ENCODE data around the gene UHRF1. TPM values are rescaled to one million over a fixed set of nuclear protein-coding genes. Genes with fewer than 3 reads are reported as not detected.

UHRF1 gene
- total RNA-seq, 2 donors from 2014 or later: 3.8 to 5.3 TPM

- H3K36me3 ChIP-seq: no peaks in the 10 kb centered on the region
- no peaks in the 10 kb centered on the region for H3K27me3 ChIP-seq (replicated peaks; ENCODE audit: insufficient read depth)
- TF ChIP-seq POLR2AphosphoS5 (IDR thresholded peaks at IDR 0.05): peak; percentile 97
- TF ChIP-seq CTCF (IDR thresholded peaks at IDR 0.05): peak in 1 of 4 experiments; percentile 10
- peak; percentile 95 for TF ChIP-seq POLR2A (IDR thresholded peaks at IDR 0.05)
- WGBS: under 1% methylated on average over 41 of the region's 96 CpGs
- peak within 1 kb of the TSS; percentile 67 to 76 for H3K4me3 ChIP-seq
- H3K9me3 ChIP-seq: no peaks in the 10 kb centered on the region
- peak within 1 kb of the TSS; percentile 90 to 92 for H3K27ac ChIP-seq
- peak; percentile 99 for DNase-seq (ENCODE audit: low spot score)
- intact Hi-C loops (cut with DNase I): loop anchor here (5.0 kb wide), 1 partner anchor 96 kb away; no protein-coding TSS in a partner anchor
- H3K4me1 ChIP-seq (replicated peaks): peaks cover 19% of the 10 kb centered on the region
These were observed 59.4 kb downstream of the UHRF1 start, which contains the start of gene KDM4B for GRCh38 chr19:4968462-4969291. KDM4B (plus strand) TSS chr19:4969113; CDS start chr19:5032891, 63,778 bp downstream.

- TF ChIP-seq POLR2AphosphoS5 (IDR thresholded peaks at IDR 0.05) (no peak), POLR2A (IDR thresholded peaks at IDR 0.05) (no peak), CTCF (IDR thresholded peaks at IDR 0.05) (no peak)
- intact Hi-C loops (cut with DNase I): loop anchor here (5.0 kb wide), 1 partner anchor 97 kb away; no protein-coding TSS in a partner anchor
- H3K36me3 ChIP-seq: no peaks in the 10 kb centered on the region
- peaks cover 19% of the 10 kb centered on the region for H3K4me1 ChIP-seq (replicated peaks)
- H3K4me3 ChIP-seq: peak overlapping the region; percentile 67 to 76
- H3K27me3 ChIP-seq (replicated peaks; ENCODE audit: insufficient read depth): no peaks in the 10 kb centered on the region
- under 1% methylated on average over 35 of the region's 54 CpGs for WGBS
- DNase-seq (ENCODE audit: low spot score): no peak
- peak overlapping the region; percentile 90 to 92 for H3K27ac ChIP-seq
- H3K9me3 ChIP-seq: no peaks in the 10 kb centered on the region
These were observed 60.0 kb downstream of the UHRF1 start for GRCh38 chr19:4969292-4969771.

- Histone ChIP-seq H3K4me3 (peak overlapping the region; percentile 67 to 76), H3K27ac (peak overlapping the region; percentile 90 to 92), H3K9me3 (no peaks in the 10 kb centered on the region), H3K4me1 (replicated peaks) (peaks cover 19% of the 10 kb centered on the region), H3K27me3 (replicated peaks; ENCODE audit: insufficient read depth) (no peaks in the 10 kb centered on the region), H3K36me3 (no peaks in the 10 kb centered on the region)
- intact Hi-C loops (cut with DNase I): loop anchor here (5.0 kb wide), 2 partner anchors 57 to 98 kb away; no protein-coding TSS in a partner anchor
- 6% methylated on average over 23 of the region's 25 CpGs for whole genome bisulfite sequencing
- TF ChIP-seq POLR2AphosphoS5 (IDR thresholded peaks at IDR 0.05): no peak
- TF ChIP-seq POLR2A (IDR thresholded peaks at IDR 0.05): no peak
- no peak for TF ChIP-seq CTCF (IDR thresholded peaks at IDR 0.05)
- DNase-seq (ENCODE audit: low spot score): no peak
These were observed 60.7 kb downstream of the UHRF1 start for GRCh38 chr19:4969772-4970531.

- TF ChIP-seq POLR2AphosphoS5 (IDR thresholded peaks at IDR 0.05) (peak; percentile 30), POLR2A (IDR thresholded peaks at IDR 0.05) (no peak)
- Histone ChIP-seq H3K4me1 (replicated peaks) (peaks cover 21% of the 10 kb centered on the region), H3K27me3 (replicated peaks; ENCODE audit: insufficient read depth) (no peaks in the 10 kb centered on the region), H3K4me3 (peak overlapping the region; percentile 67 to 76), H3K9me3 (no peaks in the 10 kb centered on the region), H3K36me3 (no peaks in the 10 kb centered on the region), H3K27ac (peak overlapping the region; percentile 90 to 92)
- no peak for DNase-seq (ENCODE audit: low spot score)
- WGBS: 9% methylated on average over 29 of the region's 31 CpGs
- intact Hi-C loops (cut with DNase I): loop anchor here (5.0 kb wide), 1 partner anchor 57 kb away; no protein-coding TSS in a partner anchor
These were observed 61.5 kb downstream of the UHRF1 start for GRCh38 chr19:4970558-4971423.

Data from prostate gland (tissue), 2 donors.